Breast epithelium (tissue), 4 donors: ENCODE results near the gene HLA-DMB. TPM values are rescaled to one million over a fixed set of nuclear protein-coding genes. Genes with fewer than 3 reads are reported as not detected.

Experiments
- DNase-seq, 2 donors: peaks; one replicate each; pipeline ENCODE4 v3.0.0-alpha.2; 2019; ENCODE audit warnings: low spot score in 2 of 2
- H3K27ac ChIP-seq, 2 donors: fragments of 200-600 bp; sonication (generic) in 1 of 2; one replicate each; pipeline ENCODE4 v1.5.1; 2016 to 2019; ENCODE audit warnings: mild to moderate bottlenecking in 1 of 2
- H3K27me3 ChIP-seq, 2 donors: fragments of 200-600 bp; sonication (generic) in 1 of 2; one replicate each; pipeline versions ENCODE4 v1.5.1 to v1.6.0; 2017 to 2019; ENCODE audit warnings: control low read depth in 1 of 2, mild to moderate bottlenecking in 1 of 2
- H3K36me3 ChIP-seq: fragments of 200-600 bp; one replicate; pipeline ENCODE4 v1.5.1; 2019
- H3K4me1 ChIP-seq, 2 donors: fragments of 200-600 bp; sonication (generic); one replicate each; pipeline ENCODE4 v1.5.1; 2016 to 2019; ENCODE audit warnings: control low read depth in 1 of 2
- H3K4me3 ChIP-seq, 3 donors: fragments of 200-600 bp; sonication (generic); 1 replicate in 2 of 3; 2 replicates in 1 of 3; pipeline ENCODE4 v1.5.1; 2016 to 2019; ENCODE audit warnings: mild to moderate bottlenecking in 3 of 3, moderate library complexity in 2 of 3
- H3K9me3 ChIP-seq, 2 donors: fragments of 200-600 bp; sonication (generic) in 1 of 2; one replicate each; pipeline ENCODE4 v1.5.1; 2016 to 2019; ENCODE audit warnings: control low read depth in 1 of 2
- CTCF ChIP-seq, 3 donors: fragments of 450-650 bp; IDR thresholded peaks; one replicate each; pipeline ENCODE4 v1.5.1; 2016 to 2017; ENCODE audit warnings: antibody characterized with exemption in 3 of 3, mild to moderate bottlenecking in 3 of 3, moderate library complexity in 3 of 3
- POLR2A ChIP-seq: fragments of 450-650 bp; IDR thresholded peaks from one replicate; pipeline ENCODE4 v1.6.1; 2016; ENCODE audit warnings: antibody characterized with exemption, mild to moderate bottlenecking, moderate library complexity
- POLR2AphosphoS5 ChIP-seq, 3 donors: sonication (generic); formaldehyde crosslinking; IDR thresholded peaks; one replicate each; pipeline ENCODE4 v1.6.1; 2017; ENCODE audit warnings: antibody characterized with exemption in 3 of 3
- intact Hi-C: fragments of 100-400 bp; cut with DNase I; formaldehyde crosslinking; loops from one replicate; pipeline ENCODE4 v1.15.1; 2023; ENCODE audit warnings: low total_unique reads
- total RNA-seq, 3 donors: library from RNA; depleted of rRNA; stranded (reverse); fragments of >200 nt; gene quantifications; one replicate each; pipeline ENCODE4 v1.1.0, GENCODE V29; 2016

HLA-DMB gene
- 10 to 100 TPM; 16.4 to 52.0 (median 34.6) TPM for total RNA-seq

DNA sequence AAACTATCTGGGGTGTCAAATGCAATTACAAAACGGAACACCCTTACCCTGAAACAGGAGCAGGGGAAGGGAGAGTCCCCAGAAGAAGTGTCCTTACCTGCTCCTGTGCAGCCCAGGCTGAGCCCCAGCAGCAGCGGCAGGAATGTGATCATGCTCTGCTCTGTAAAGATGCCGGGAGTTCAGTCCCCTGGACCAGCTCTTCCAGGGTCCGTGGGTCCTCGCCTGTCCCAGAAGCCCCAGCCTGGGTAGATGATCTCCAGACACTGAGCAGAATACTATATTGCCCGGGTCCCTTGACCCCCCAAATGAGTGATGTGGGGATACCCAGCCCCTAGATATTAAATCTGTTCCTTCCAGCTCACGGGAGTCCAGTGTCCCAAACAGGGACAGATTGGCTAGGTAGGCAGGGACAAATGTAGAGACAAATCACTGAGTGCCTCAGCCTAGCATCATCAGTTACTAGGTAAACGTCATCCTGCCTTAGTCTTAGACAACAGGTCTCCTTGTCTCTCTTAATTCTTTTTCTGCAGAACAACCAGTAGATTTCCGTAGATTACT lies at the start of gene HLA-DMB:
HLA-DMB (minus strand) TSS at position 373 of the 558 bp plus-strand sequence; CDS start at position 152, 221 bp downstream.
- intact Hi-C loops: no loop called here
- H3K27ac ChIP-seq: peak within 1 kb of the TSS; percentile 50 to 52
- no peaks in the 10 kb centered on the region for H3K36me3 ChIP-seq
- no peaks in the 10 kb centered on the region for H3K27me3 ChIP-seq
- no peaks in the 10 kb centered on the region for H3K9me3 ChIP-seq
- DNase-seq: peak in 1 of 2 donors; percentile 64
- peak within 1 kb of the TSS; percentile 45 to 61 (median 48) for H3K4me3 ChIP-seq
- TF ChIP-seq CTCF (IDR thresholded peaks at IDR 0.05) (no peak), POLR2AphosphoS5 (IDR thresholded peaks at IDR 0.05) (no peak), POLR2A (no peak)
- no peaks in the 10 kb centered on the region for H3K4me1 ChIP-seq

- Histone ChIP-seq H3K4me3 (no peak overlapping the region), H3K4me1 (no peaks in the 10 kb centered on the region), H3K9me3 (no peaks in the 10 kb centered on the region), H3K27me3 (no peaks in the 10 kb centered on the region), H3K27ac (no peak overlapping the region), H3K36me3 (no peaks in the 10 kb centered on the region)
- TF ChIP-seq POLR2A: no peak
- no peak for TF ChIP-seq POLR2AphosphoS5 (IDR thresholded peaks at IDR 0.05)
- no peak for TF ChIP-seq CTCF (IDR thresholded peaks at IDR 0.05)
- no peak for DNase-seq
- intact Hi-C loops: no loop called here
Observed at GRCh38 chr6:32989368-32989767, 48.5 kb upstream of the HLA-DMB start.

GRCh38 chr6:32984622-32985389 lies 44.0 kb upstream of the HLA-DMB start:
- no peak overlapping the region for H3K27ac ChIP-seq
- no peak overlapping the region for H3K4me3 ChIP-seq
- DNase-seq: peak; percentile 90 to 92
- intact Hi-C loops: loop anchor here (5.0 kb wide), 1 partner anchor 108 kb away; no protein-coding TSS in a partner anchor
- no peaks in the 10 kb centered on the region for H3K27me3 ChIP-seq
- no peaks in the 10 kb centered on the region for H3K9me3 ChIP-seq
- H3K4me1 ChIP-seq: no peaks in the 10 kb centered on the region
- TF ChIP-seq POLR2AphosphoS5 (IDR thresholded peaks at IDR 0.05) (no peak), POLR2A (no peak), CTCF (IDR thresholded peaks at IDR 0.05) (peak; percentile 65 to 92 (median 89))
- H3K36me3 ChIP-seq: peaks cover under 1% of the 10 kb centered on the region

- no peak for DNase-seq
- Histone ChIP-seq H3K9me3 (no peaks in the 10 kb centered on the region), H3K27ac (no peak overlapping the region), H3K4me1 (no peaks in the 10 kb centered on the region), H3K27me3 (no peaks in the 10 kb centered on the region), H3K4me3 (no peak overlapping the region), H3K36me3 (peaks cover 3% of the 10 kb centered on the region)
- TF ChIP-seq POLR2A (no peak), POLR2AphosphoS5 (IDR thresholded peaks at IDR 0.05) (no peak)
- intact Hi-C loops: loop anchor here (5.0 kb wide), 1 partner anchor 107 kb away; no protein-coding TSS in a partner anchor
Observed at GRCh38 chr6:32983964-32984621, 43.3 kb upstream of the HLA-DMB start.

- peaks cover 6% of the 10 kb centered on the region for H3K36me3 ChIP-seq
- H3K4me3 ChIP-seq: no peak overlapping the region
- no peak for DNase-seq
- intact Hi-C loops: loop anchor here (5.0 kb wide), 1 partner anchor 106 kb away; no protein-coding TSS in a partner anchor
- H3K27ac ChIP-seq: peak overlapping the region in 1 of 2 donors; percentile 16
- H3K27me3 ChIP-seq: no peaks in the 10 kb centered on the region
- no peak for TF ChIP-seq POLR2A
- no peak for TF ChIP-seq POLR2AphosphoS5 (IDR thresholded peaks at IDR 0.05)
- TF ChIP-seq CTCF (IDR thresholded peaks at IDR 0.05): no peak
- H3K9me3 ChIP-seq: no peaks in the 10 kb centered on the region
- no peaks in the 10 kb centered on the region for H3K4me1 ChIP-seq
Observed at GRCh38 chr6:32983493-32983848, 42.6 kb upstream of the HLA-DMB start.
